TTC549 (cell line): Measurements from ENCODE around the gene ARGFX.
"Not testable (repeated sequence)": the region's sequence is repeated elsewhere in the genome, so short reads cannot be mapped to it uniquely, and the experiment has no call there.

ENCODE experiments used
- FAIRE-seq: peaks from 2 replicates; lab custom pipeline; 2012; peaks lifted over from hg19 to GRCh38; lab: Jason Lieb, UNC

Gene ARGFX

DNA sequence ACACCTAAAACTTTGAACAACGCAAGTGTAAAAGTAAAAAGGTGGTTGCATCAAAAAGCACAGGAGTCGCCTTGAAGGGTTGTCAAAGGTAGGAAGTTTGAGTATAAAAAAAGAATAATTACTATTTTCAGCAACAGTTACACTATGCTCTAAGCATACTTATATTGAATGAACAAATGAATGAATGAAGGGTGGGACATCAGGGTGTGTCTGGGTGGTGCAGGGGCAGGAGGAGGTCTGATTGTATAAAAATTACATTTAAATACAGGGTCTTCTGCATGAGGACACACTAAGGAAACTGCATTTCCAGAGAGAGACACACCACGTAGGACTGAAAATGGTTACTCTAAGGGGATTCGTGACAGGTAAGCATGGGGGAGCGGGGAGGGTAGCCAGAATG is at the start of gene ARGFX:
Gene ARGFX, plus strand, starts transcription at position 301 of the 400 bp plus-strand sequence. CDS start 2,765 bp downstream, outside the sequence.
- FAIRE-seq: no peak

DNA sequence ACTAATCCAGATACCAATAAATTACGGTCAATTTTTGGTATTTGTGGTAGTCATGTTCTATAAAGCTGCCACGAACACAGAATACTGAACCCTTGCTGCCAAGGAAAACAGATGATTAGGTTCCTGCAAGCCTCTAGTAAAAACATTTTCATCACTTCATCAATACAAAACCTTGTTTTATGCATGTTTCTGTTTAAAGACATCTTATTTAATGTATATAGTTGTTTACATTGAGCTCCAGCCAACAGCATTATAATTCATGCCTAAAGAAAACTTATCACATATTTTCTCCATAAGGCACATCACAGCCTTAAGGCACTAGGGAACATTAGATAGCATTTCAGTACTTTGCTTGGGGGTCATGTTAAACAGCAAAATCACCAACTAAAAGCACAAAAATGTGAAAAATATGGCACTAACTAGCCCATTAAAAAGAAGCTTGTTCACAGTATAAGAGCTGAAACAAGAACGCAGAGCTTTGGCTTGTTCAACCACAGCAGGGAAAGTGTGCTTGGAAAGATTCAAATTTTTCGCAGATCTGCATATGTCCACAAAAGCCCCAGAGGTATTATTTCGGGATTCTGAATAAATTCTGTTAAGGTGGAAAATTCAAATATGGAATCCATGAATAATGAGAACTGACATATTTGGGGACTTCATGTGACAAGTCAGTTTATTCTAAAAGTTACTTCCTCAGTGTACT is 49.6 kb upstream of the ARGFX start:
- FAIRE-seq: no peak

DNA sequence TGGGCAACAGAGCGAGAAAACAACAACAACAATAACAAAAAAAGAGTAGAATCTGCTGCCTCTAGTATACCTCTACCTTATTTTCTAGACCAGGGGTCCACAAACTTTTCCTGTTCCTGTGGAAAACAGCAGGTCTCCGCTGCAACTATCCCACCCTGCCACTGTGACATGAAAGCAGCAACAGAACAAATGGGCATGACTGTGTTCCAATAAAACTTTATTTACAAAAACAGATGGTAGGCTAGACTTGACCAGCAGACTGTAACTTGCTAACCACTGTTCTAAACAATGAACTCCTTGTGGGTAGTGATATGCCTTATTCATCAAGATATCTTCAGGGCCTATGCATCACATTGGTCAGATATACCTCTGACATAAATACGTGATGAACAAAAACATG is 47.2 kb upstream of the ARGFX start:
- no peak for FAIRE-seq

DNA sequence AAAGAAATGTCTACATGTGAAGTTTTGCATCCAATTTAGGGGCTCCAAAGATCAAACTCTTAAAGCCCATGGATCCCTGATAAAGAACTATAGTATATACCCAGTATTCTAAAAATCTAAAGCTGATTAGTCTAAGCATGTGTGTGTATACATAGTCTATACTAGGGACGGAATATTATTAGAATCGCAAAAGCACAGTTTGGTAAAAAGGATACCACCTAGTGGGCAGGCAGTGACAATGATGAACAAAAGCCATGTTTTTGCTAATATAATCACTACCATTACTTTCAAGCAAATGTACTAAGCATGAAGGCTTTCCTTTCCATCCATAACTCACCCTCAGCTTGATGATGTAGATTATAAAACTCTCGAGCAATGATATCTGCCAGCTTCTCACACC is 38.4 kb upstream of the ARGFX start:
- FAIRE-seq: no peak

DNA sequence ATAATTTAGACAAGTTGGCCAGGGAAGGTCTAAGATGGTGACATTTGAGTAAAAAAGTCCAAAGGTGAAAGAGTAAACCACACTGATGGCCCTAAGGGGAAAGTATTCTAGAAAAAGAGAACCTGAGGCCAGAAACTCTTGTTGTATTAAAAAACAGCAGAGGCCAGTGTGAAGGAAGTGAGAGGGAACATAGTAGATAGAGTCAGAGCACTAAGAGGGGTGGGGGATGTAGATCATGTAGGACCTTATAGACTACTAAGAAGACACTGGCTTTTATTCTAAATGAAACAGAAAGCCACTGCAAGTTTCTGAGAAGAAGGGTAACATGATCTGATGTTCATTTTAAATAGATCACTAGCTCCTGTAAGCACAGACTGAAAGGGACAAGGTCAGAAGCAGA is 36.5 kb upstream of the ARGFX start:
- no peak for FAIRE-seq

DNA sequence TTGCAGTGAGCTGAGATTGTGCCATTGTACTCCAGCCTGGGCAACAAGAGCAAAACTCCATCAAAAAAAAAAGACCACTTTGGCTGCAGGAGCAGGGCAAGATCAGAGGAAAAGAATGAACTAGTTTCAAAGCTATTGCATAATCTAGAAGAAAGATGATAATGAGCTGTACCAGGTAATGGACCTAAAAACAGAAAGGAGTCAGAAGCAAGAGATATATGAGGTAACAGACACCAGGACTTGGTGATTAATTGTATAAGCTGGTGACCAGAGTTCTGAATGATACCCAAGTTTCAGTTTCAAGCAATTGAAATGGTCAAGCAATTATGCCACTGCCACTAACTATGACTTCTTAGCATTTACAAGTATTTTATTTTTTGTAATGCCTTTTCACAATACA is 24.8 kb upstream of the ARGFX start:
- no peak for FAIRE-seq

DNA sequence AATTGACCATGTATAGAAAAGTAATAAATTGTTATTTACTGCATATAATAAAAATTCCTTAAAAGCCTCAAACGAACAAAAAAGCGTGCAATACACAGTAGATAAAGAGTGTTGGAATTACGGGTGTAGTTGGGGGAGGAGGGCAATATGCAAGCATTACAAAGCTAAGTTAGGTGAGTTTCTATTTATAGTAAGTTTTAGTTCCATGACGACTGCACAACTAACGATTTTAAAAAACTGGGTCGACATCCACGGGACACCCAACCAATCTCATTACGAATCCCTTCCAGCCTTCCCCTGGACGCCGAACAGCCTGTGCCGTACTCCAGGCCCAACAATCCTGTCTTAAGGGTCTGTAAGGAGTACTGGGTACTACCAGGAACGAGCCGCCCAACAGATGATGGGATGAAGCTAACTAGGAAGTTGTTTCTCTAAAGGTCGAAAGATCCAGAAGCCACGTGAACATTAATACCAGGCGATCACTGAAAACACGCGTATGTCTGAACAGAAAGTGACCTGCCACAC is 22.6 kb upstream of the ARGFX start:
- FAIRE-seq: no peak

DNA sequence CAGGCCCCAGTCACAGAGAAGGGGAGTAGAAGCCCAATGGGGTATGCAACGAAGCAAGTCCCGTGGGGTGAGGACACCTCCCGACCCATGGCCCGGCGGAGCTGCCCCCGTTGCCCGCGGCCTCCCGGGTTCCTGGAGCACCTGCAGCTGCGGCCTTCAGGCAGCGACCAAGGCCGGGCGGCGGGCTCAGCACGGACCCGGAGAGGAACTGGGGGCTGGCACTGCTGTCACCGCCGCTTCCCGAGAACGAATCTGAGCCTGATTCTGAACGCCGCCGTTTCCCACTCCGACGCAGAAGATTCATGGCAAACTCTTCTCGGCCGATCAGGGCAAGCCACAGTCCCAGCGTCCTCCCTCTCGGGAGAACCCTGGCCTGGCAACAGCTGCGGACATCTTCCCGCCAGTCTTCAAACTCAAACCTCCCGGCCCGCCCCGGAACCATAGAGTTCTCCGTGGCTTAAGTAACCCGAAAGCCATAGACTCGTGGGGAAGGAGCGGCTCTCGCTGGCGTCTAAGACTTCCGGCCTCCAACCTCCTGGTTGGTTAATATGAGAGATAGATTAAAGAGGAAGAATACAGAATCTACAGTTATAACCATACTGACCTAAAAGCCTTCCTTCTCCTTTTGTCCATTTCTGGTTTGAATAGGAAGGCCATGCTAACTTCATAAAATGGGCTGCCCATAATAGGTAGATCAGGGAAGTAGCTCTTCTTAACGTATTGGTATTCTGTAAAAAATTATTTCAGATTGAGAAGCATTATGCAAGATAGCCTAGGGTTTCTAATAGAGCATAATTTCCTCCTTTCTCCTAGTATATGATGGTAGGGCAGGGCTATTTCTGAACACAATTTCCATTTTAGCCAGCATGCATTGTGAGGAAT is 21.9 kb upstream of the ARGFX start, which contains the start of gene POLQ:
Gene POLQ, minus strand, starts transcription at position 415 of the 882 bp plus-strand sequence. Its CDS starts 111 bp downstream, at position 304.
- peak; percentile 92 for FAIRE-seq

DNA sequence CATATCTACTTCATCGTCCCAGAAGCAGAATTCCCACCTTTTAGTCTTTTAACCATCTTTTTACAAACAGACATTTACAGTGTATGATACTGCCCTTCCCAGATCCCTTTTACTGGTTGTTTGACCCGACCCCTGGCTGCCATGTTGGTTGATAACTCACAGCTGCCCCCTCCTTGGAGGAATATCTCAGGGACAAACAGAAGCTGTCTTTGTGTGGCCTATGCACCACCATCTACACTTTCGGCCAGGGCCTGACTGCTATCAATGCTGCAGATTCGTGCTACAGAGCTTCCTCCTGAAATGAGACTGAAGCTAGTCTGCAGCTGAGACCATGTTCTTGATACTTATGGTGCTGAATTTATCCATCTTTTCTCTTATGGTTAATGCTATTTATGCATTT is 15.4 kb upstream of the ARGFX start:
- no peak for FAIRE-seq

DNA sequence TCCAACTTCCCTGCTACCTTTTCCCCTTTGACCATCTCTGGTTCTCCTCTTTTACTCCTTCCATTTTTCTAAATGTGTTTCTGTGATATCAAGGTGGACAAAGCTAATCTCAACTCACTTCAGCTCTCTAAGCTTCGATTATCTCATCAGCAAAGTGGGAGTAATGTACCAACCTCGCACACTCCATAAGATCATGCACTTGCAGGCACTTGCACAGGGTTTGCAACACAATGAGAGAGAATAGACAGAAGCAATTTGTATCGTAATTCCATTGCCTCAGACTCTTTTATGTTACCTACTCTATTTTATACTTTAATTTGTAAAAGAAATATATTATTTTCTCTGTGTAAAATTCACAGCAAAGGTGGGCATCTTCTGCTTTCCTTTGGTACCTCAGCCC is 15.0 kb upstream of the ARGFX start:
- FAIRE-seq: no peak

DNA sequence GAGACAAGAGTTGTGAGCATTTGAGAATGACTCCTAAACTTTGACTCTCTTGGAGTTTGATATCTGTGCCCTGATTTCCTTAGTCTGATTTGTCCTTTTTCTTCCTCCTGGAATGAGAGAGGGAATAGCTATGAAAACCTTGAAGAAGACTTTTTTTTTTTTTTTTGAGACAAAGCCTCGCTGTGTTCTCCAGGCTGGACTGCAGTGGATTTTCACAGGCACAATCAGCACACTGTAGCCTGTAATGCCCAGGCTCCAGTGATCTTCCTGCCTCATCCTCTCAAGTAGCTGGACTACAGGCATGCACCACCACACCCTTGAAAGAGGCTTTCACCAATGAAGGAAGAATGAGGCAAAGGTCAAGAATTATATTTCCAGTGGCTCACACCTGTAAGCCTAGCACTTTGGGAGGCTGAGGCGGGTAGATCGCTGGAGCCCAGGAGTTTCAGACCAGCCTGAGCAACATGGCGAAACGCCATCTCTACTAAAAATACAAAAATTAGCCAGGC is 10.3 kb upstream of the ARGFX start:
- no peak for FAIRE-seq

DNA sequence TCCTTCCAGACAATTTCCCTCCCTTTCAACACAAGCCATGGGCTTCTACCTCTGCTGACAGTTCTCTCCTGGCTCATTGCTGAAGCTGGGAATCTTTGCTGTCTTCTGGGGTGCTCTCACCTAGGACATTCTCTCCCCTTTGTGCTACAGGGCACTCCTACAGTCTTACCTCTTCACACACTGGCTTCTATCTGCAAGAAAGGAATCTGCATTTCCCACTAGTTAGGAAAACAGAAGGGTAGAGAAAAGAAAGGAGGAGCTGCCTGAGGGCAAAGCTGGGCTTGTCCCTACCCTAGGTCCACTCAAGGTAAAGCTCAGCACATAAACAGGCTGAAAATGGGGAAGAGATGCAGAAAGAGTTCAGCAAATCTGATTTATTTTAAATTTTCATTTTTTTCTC is 5.6 kb upstream of the ARGFX start:
- no peak for FAIRE-seq

DNA sequence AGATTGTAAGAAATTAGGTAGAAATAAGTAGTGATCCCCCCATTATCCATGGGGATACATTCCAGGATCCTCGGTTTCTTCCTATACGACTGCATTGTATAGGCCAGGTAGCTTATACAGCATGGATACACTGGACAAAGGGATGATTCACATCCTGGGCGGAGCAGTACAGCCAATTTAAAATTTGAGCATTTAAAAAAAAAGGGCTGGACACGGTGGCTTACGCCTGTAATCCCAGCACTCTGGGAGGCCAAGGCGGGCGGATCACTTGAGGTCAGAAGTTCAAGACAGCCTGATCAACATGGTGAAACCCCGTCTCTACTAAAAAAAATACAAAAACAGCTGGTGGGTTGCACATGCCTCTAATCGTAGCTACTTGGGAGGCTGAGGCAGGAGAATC is 976 bp upstream of the ARGFX start:
- no peak for FAIRE-seq

DNA sequence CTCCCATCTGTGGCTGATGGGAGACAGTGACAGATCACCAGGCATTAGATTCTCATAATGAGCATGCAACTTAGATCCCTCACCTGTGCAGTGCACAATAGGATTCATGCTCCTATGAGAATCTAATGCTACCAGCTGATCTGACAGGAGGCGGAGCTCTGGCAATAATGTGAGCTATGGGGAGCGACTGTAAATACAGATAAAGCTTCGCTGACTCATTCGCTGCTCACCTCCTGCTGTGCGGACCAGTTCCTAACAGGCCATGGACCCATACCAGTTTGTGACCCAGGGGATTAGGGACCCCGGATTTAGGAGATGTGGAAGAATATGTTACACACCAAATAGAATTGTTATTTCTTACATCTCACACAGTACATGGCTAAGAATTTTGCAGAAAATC is 6.7 kb downstream of the ARGFX start:
- FAIRE-seq: no peak

DNA sequence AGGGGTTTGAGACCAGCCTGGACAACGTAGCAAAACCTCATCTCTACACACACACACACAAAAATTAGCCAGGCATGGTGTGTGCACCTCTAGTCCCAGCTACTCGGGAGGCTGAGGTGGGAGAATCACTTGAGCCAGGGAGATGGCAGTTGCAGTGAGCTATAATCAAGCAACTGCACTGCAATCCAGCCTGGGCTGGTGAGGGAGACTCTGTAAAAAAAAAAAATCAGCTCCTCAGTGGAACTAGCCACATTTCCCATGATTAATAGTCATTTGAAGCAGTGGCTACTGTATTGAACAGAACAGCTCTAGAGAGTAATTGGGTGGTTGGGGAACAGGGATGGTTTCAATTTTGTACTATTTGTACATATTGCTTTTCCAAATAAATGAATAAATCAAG is 13.9 kb downstream of the ARGFX start:
- FAIRE-seq: no peak

DNA sequence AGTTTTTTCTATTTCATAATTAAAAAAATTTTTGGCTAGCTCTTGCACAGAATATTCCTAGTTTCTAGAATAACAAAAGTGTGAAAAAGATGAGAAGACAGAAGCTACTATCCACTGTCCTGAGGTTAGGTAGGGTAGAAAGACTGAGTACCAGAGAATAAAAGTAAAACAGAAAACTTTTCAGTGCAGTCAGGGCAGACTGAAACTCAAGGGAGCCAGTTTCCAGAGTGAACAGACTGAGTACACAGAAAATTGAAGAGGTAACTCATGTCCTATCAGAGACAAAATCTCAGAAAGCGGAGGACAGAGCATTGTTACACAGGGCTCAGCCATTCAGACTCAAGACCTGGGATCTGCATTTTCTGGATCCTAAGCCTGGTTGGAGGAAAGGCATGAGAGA is 16.7 kb downstream of the ARGFX start:
- no peak for FAIRE-seq

DNA sequence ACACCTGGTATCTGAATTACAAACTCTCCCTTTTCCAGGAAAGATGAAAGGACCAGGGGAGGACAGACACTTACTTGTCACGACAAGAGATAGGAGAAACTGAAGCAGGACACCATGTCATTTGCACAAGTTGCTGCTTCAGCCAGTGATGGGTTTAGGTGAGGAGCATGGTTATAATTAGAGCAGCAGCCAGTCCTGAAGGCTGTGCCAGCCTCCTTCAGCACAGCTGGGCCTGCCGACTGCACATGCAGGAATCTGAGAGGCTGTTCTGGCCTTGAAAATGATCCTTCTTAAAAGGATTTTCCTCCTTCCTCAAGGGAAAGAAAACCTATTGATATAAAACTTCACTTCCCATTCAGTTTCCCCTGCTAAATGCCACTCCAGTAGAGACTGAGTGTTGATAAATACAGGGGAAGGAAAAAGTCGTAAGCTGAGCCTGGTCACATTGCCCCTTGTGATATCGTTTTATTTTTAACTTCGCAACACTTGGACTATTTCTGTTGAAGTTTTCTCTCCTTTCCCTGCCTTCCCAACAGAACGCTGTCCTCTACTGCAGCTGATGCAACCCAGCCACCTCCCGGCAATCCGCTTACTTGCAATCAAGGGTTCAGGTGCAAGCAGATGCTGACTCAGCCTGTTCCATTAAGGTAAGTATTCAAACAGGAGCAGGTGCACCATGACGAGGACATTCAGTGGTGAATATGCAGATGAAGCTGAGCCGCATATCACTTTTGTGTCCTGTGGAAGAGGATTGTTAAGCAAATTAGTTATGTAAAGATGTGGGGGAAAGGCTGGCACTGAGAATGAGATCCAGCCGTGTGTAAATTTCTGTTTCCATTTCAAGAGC is 25.3 kb downstream of the ARGFX start, which contains the start of gene FBXO40:
Gene FBXO40, plus strand, starts transcription at position 524 of the 847 bp plus-strand sequence. CDS start 27,197 bp downstream, outside the sequence.
- FAIRE-seq: no peak

DNA sequence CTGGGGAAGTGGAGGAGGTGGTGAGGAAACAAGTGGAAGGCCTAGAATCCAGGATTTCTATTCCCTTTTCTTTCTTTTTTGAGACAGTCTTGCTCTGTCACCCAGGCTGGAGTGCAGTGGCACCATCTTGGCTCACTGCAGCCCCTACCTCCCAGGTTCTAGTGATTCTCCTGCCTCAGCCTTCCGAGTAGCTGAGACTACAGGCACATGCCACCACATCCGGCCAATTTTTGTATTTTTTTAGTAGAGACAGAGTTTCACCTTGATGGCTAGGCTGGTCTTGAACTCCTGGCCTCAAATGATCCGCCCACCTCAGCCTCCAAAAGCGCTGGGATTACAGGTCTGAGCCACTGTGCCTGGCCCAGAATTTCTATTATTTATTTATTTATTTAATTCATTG is 26.1 kb downstream of the ARGFX start:
- not testable (repeated sequence) for FAIRE-seq

DNA sequence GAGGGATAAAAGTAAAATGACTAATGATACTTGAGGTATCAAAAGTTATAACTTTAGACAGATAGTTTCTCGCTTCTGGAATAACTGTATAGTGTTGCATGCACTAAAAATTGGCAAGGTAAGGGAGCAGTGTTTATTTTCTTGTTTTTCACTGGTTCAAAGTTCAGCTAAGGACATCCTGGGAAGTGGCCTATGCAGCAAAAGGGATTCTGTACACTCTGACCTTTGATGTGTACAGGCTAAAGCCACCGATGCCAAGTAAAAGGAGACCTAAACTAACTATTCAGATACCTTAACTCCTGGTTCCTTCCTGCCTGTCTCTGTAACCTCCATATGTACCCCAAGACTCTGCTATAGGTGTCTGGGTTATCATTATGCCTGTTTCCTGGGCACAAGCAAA is 27.1 kb downstream of the ARGFX start:
- FAIRE-seq: no peak

DNA sequence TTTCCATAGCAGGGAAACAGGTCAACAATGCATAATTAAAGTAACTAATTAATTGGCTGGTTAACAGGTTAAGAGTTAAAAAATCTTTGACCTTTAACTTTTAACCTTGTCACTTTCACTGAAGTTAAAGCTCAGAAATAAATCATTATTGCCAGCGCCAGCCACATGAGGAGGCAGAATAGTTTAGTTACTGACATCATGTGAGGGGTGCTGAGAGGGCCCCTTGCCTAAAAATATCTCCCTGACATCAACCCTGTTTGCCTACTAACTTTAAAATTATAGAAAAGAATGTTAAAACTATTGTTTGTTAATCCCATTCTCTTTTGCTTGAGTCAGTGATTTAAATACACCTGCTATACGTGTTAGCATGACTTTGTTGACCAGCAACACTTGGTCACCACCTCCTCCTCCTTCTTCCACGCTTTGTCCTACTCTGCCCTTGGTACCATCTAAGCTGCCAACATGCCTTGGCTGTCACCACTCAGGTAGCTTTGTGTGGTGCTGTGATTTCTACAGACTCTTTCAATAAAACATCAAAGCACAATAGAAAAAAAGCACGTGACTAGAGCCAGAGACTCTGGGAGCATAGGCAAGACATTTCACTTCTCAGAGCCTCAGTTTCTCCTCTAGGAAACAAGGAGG is 28.1 kb downstream of the ARGFX start:
- FAIRE-seq: no peak

DNA sequence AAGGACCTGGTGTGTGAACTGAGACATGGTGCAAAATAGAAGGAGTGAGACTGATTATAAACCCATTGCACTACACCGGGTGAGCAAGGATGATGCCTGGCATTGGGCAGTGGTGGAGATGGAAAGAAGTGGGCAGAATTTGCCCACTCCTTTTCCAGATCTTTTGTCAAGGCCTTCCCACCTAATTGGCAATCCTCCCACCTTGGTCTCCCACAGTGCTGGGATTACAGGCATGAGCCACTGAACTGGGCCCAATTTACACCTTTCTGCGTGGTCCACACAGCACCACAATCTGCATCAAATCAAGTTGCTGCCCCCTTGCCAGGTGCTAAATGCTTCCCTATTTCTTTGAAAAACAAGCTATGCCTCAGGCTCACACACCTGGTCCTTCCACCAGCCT is 30.8 kb downstream of the ARGFX start:
- FAIRE-seq: no peak

DNA sequence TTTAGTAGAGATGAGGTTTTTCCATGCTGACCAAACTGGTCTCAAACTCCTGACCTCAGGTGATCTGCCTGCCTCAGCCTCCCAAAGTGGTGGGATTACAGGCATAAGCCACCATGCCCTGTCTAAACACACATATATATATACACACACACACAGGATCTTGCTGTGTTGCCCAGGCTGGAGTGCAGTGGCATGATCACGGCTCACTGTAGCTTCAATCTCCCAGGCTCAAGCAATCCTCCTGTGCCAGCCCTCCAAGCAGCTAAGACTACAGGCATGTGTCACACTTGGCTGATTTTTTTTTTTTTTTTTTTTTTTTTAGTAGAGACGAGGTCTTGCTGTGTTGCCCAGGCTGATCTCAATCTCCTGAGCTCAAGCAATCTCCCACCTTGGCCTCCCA is 32.2 kb downstream of the ARGFX start:
- not testable (repeated sequence) for FAIRE-seq
